IPS-20b (cell line): ENCODE data around the gene MBD2.

Experiments
- H3K27ac ChIP-seq: one replicate; pipeline ENCODE4 v1.5.1; 2013; ENCODE audit warnings: low read length
- H3K27me3 ChIP-seq: 2 replicates; pipeline ENCODE4 v1.6.1; 2013; ENCODE audit warnings: mild to moderate bottlenecking, low read length, inconsistent platforms; ENCODE audit not compliant: insufficient read depth
- H3K36me3 ChIP-seq: 2 replicates; pipeline ENCODE4 v1.6.1; 2013; ENCODE audit warnings: low read depth, mild to moderate bottlenecking, inconsistent platforms, low read length, moderate library complexity; ENCODE audit not compliant: insufficient read depth
- H3K4me1 ChIP-seq: 2 replicates; pipeline ENCODE4 v1.6.1; 2013; ENCODE audit warnings: mild to moderate bottlenecking, control low read depth, inconsistent platforms, low read length, moderate library complexity; ENCODE audit not compliant: insufficient read depth
- H3K4me3 ChIP-seq: 2 replicates; pipeline ENCODE4 v1.5.1; 2013; ENCODE audit warnings: mild to moderate bottlenecking, low read length, inconsistent platforms
- H3K9ac ChIP-seq: 2 replicates; pipeline ENCODE4 v1.6.1; 2013; ENCODE audit warnings: low read depth, mild to moderate bottlenecking, inconsistent platforms, low read length, moderate library complexity
- H3K9me3 ChIP-seq: 2 replicates; pipeline ENCODE4 v1.6.1; 2013; ENCODE audit warnings: mild to moderate bottlenecking, low read depth, low read length, inconsistent platforms; ENCODE audit not compliant: insufficient read depth

The MBD2 gene

DNA sequence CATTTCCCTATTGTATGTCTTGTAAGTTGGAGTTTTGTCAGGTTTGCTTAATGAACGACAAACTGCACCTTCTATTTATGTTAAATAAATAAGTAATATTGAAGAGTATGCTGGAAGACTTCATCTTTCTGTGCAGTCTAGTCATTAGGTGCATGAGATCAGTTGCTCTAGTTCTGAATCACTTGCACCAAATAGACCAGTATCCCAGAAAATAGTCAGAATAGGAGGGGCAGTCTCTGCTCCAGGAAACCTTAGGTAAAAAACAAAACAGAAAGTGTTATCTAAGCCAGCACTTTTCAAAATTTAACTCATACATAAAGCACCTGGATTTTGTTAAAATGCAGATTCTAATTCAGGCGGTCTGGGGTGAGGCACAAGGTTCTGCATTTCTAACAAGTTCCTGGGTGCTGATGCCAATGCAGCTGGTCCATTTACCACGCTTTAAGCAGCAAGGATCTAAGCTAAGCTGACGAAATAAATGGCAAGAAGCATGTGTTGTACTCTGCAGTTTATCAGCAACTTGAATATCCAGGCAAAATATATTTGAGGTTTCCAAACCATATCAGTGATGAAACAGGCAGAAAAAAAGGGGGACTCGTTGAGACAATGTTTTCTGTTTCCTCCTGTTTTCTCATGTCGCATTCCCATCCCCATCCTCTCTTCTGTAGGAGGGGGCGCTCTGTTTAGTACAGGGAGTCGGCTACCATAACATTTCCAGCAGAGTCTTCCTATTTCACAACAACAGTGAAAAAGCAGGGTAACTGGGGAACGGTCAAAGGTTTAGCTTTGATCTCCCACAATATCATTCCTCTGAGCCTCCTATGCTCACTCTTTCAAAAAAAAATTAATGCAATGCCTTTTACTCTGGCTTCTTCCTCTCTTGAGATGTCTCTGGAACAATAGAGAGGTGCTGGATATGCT is 106.4 kb downstream of the MBD2 start:
- H3K9ac ChIP-seq = no peak overlapping the region
- no peak overlapping the region for H3K27ac ChIP-seq
- no peaks in the 10 kb centered on the region for H3K9me3 ChIP-seq
- H3K4me3 ChIP-seq = no peak overlapping the region
- H3K27me3 ChIP-seq = no peaks in the 10 kb centered on the region
- H3K4me1 ChIP-seq = peaks cover 17% of the 10 kb centered on the region; the same call in 1 of the 2 replicates
- H3K36me3 ChIP-seq = no peaks in the 10 kb centered on the region

GRCh38 chr18:54116541-54117257 is 107.8 kb downstream of the MBD2 start:
- Histone ChIP-seq H3K36me3 (no peaks in the 10 kb centered on the region), H3K9ac (no peak overlapping the region; the same call in 1 of the 2 replicates), H3K4me3 (no peak overlapping the region), H3K27ac (peak overlapping the region; percentile 3), H3K4me1 (peaks cover 17% of the 10 kb centered on the region; the same call in 1 of the 2 replicates), H3K27me3 (no peaks in the 10 kb centered on the region), H3K9me3 (peaks cover 2% of the 10 kb centered on the region; the same call in 1 of the 2 replicates)

DNA sequence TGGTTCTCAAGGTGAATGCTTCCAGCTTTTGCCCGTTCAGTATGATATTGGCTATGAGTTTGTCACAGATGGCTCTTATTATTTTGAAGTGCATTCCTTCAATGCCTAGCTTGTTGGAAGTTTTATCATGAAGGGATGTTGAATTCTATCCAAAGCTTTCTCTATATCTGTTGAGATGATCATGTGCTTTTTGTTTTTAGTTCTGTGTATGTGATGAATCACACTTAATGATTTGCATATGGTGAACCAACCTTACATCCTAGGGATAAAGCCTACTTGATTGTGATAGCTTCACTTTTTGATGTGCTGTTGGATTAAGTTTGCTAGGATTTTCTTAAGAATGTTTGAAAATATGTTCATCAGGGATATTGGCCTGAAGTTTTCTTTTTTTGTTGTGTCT is 112.1 kb downstream of the MBD2 start:
- peaks cover 2% of the 10 kb centered on the region; the same call in 1 of the 2 replicates for H3K9me3 ChIP-seq
- no peaks in the 10 kb centered on the region for H3K27me3 ChIP-seq
- H3K27ac ChIP-seq = no peak overlapping the region
- peaks cover 9% of the 10 kb centered on the region; the same call in 1 of the 2 replicates for H3K4me1 ChIP-seq
- no peak overlapping the region for H3K9ac ChIP-seq
- no peak overlapping the region for H3K4me3 ChIP-seq
- H3K36me3 ChIP-seq = no peaks in the 10 kb centered on the region

GRCh38 chr18:54109131-54109683 is 115.3 kb downstream of the MBD2 start:
- H3K4me3 ChIP-seq = no peak overlapping the region
- no peaks in the 10 kb centered on the region for H3K4me1 ChIP-seq
- no peaks in the 10 kb centered on the region for H3K36me3 ChIP-seq
- peaks cover 2% of the 10 kb centered on the region; the same call in 1 of the 2 replicates for H3K9me3 ChIP-seq
- H3K27me3 ChIP-seq = no peaks in the 10 kb centered on the region
- no peak overlapping the region for H3K27ac ChIP-seq
- no peak overlapping the region for H3K9ac ChIP-seq

DNA sequence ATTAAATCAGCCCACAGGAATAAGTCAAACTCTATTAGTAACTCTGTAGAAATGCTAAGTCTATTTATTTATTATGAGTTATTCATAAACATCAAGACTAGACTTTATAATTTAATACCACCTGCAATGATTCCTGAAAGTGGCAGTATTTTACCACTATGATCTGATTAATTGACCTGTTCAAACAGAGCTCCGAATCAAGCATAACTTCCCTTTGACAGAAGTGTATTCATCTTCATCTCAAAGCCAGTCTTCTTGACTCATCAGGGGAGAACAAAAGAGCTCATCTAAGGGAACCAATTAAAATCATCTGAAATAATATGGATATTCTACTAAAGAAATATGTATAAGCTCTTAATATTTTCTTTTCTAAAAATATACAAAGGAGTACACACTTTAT is 122.3 kb downstream of the MBD2 start:
- no peaks in the 10 kb centered on the region for H3K27me3 ChIP-seq
- no peak overlapping the region for H3K9ac ChIP-seq
- no peaks in the 10 kb centered on the region for H3K9me3 ChIP-seq

More for the DNA sequence above, 122.3 kb downstream of the MBD2 start:
- Histone ChIP-seq H3K27ac (no peak overlapping the region), H3K36me3 (no peaks in the 10 kb centered on the region), H3K4me1 (no peaks in the 10 kb centered on the region), H3K4me3 (no peak overlapping the region)
